NCI-H82 treated with DMSO at 0.1 percent for 48 hours (cell line): Measurements from ENCODE around the gene SMAGP.
A peak's percentile ranks its signal among the peaks of the same experiment; 100 is the strongest.
"Not testable (repeated sequence)": the region's sequence is repeated elsewhere in the genome, so short reads cannot be mapped to it uniquely, and the experiment has no call there.

Experiments
- DNase-seq: peaks from one replicate; lab custom pipeline; 2025; ENCODE audit not compliant: unreplicated experiment; lab: John Stamatoyannopoulos, UW

Gene SMAGP

GRCh38 chr12:51227112-51227511 lies 43.1 kb downstream of the SMAGP start:
- DNase-seq = not testable (repeated sequence)

GRCh38 chr12:51225771-51226170 lies 44.4 kb downstream of the SMAGP start:
- DNase-seq = no peak

- no peak for DNase-seq
These were observed 45.0 kb downstream of the SMAGP start for GRCh38 chr12:51225234-51225633.

- no peak for DNase-seq
These were observed 45.6 kb downstream of the SMAGP start for GRCh38 chr12:51224625-51225024.

- DNase-seq = no peak
These were observed 47.8 kb downstream of the SMAGP start for GRCh38 chr12:51222461-51222860.

GRCh38 chr12:51219857-51220256 lies 50.4 kb downstream of the SMAGP start:
- DNase-seq = not testable (repeated sequence)

GRCh38 chr12:51219322-51219721 lies 50.9 kb downstream of the SMAGP start:
- no peak for DNase-seq

GRCh38 chr12:51218607-51219161 lies 51.5 kb downstream of the SMAGP start:
- no peak for DNase-seq

- peak; percentile 45 for DNase-seq
These were observed 52.1 kb downstream of the SMAGP start, which contains the start of gene POU6F1 for GRCh38 chr12:51217968-51218606. Gene POU6F1, minus strand, starts transcription at chr12:51218062. Its CDS starts 11,226 bp downstream, at chr12:51206836.

GRCh38 chr12:51217133-51217967 lies 52.9 kb downstream of the SMAGP start:
- no peak for DNase-seq

GRCh38 chr12:51216642-51217041 lies 53.6 kb downstream of the SMAGP start:
- no peak for DNase-seq

- no peak for DNase-seq
These were observed 55.3 kb downstream of the SMAGP start for GRCh38 chr12:51214895-51215294.

- DNase-seq = no peak
These were observed 59.4 kb downstream of the SMAGP start for GRCh38 chr12:51210690-51211395.

- no peak for DNase-seq
These were observed 61.0 kb downstream of the SMAGP start for GRCh38 chr12:51209259-51209658.

GRCh38 chr12:51208016-51208660 lies 62.1 kb downstream of the SMAGP start:
- DNase-seq = no peak

GRCh38 chr12:51205350-51205749 lies 64.9 kb downstream of the SMAGP start:
- no peak for DNase-seq

GRCh38 chr12:51202718-51203117 lies 67.5 kb downstream of the SMAGP start:
- no peak for DNase-seq

- DNase-seq = no peak
These were observed 69.4 kb downstream of the SMAGP start for GRCh38 chr12:51200806-51201205.

GRCh38 chr12:51200156-51200555 lies 70.1 kb downstream of the SMAGP start:
- DNase-seq = no peak

GRCh38 chr12:51199366-51199945 lies 70.8 kb downstream of the SMAGP start:
- DNase-seq = no peak
